Neural cell (in vitro differentiated cells): Measurements from ENCODE around the gene HABP4. TPM values are rescaled to one million over a fixed set of nuclear protein-coding genes. Genes with fewer than 3 reads are reported as not detected.

ENCODE experiments used
- H2AFZ ChIP-seq: fragments of 200-600, 300-800 bp; sonication (generic), shearing (Covaris generic); 2 replicates; pipeline ENCODE4 v1.6.0; 2014; ENCODE audit warnings: low read depth, mild to moderate bottlenecking, antibody characterized with exemption, low read length, moderate library complexity
- H3F3A ChIP-seq: fragments of 200-600 bp; shearing (Covaris generic); 2 replicates; pipeline ENCODE4 v1.6.1; 2016; ENCODE audit warnings: mild to moderate bottlenecking, moderate library complexity, mixed read lengths, antibody characterized with exemption, low read length; ENCODE audit not compliant: insufficient read depth, poor library complexity, severe bottlenecking
- H3K27ac ChIP-seq: fragments of 200-600, 300-800 bp; sonication (generic), shearing (Covaris generic); 2 replicates; pipeline ENCODE4 v1.5.1; 2014; ENCODE audit warnings: mild to moderate bottlenecking, low read length, moderate library complexity
- H3K27me3 ChIP-seq: fragments of 300-800, 200-600 bp; sonication (generic), shearing (Covaris generic); 2 replicates; pipeline ENCODE4 v1.6.0; 2014; ENCODE audit warnings: mild to moderate bottlenecking, low read depth, low read length, moderate library complexity; ENCODE audit not compliant: insufficient read depth
- H3K36me3 ChIP-seq: fragments of 300-800, 200-600 bp; sonication (generic), shearing (Covaris generic); 2 replicates; pipeline ENCODE4 v1.5.1; 2014; ENCODE audit warnings: mild to moderate bottlenecking, antibody characterized with exemption, low read length, moderate library complexity; ENCODE audit not compliant: insufficient read depth
- H3K4me2 ChIP-seq: fragments of 300-800, 200-600 bp; sonication (generic), shearing (Covaris generic); 2 replicates; pipeline ENCODE4 v1.6.0; 2014; ENCODE audit warnings: mild to moderate bottlenecking, low read length
- H3K4me3 ChIP-seq: fragments of 300-800, 200-600 bp; sonication (generic), shearing (Covaris generic); 2 replicates; pipeline ENCODE4 v1.5.1; 2014; ENCODE audit warnings: mild to moderate bottlenecking, low read length, moderate library complexity
- H3K79me2 ChIP-seq: fragments of 200-600 bp; shearing (Covaris generic); replicated peaks from 2 replicates; pipeline ENCODE4 v1.6.0; 2014; ENCODE audit warnings: mild to moderate bottlenecking, low read length, moderate library complexity; ENCODE audit not compliant: insufficient read depth
- H3K9ac ChIP-seq: fragments of 300-800, 200-600 bp; sonication (generic), shearing (Covaris generic); 2 replicates; pipeline ENCODE4 v1.6.1; 2016; ENCODE audit warnings: mild to moderate bottlenecking, low read length, mixed read lengths
- H3K9me2 ChIP-seq: fragments of 200-600 bp; shearing (Covaris generic); 2 replicates; pipeline ENCODE4 v1.6.1; 2016; ENCODE audit warnings: mild to moderate bottlenecking, low read length, mixed read lengths; ENCODE audit not compliant: insufficient read depth
- H3K9me3 ChIP-seq: fragments of 200-600, 300-800 bp; sonication (generic), shearing (Covaris generic); 2 replicates; pipeline ENCODE4 v1.6.1; 2016; ENCODE audit warnings: mild to moderate bottlenecking, mixed run types, low read length, moderate library complexity, mixed read lengths
- H4K20me1 ChIP-seq: fragments of 200-600 bp; shearing (Covaris generic); 2 replicates; pipeline ENCODE4 v1.6.1; 2016; ENCODE audit warnings: mild to moderate bottlenecking, mixed run types; ENCODE audit not compliant: insufficient read depth
- CTCF ChIP-seq: fragments of 450-650 bp; IDR thresholded peaks from 2 replicates; pipeline ENCODE4 v1.5.1; 2014; ENCODE audit warnings: antibody characterized with exemption, mild to moderate bottlenecking, moderate library complexity; ENCODE audit not compliant: poor library complexity, severe bottlenecking
- EP300 ChIP-seq: fragments of 450-650 bp; conservative IDR thresholded peaks from 2 replicates; pipeline ENCODE4 v1.6.1; 2014; ENCODE audit warnings: antibody characterized with exemption, mild to moderate bottlenecking, moderate library complexity; ENCODE audit not compliant: poor library complexity, severe bottlenecking
- EZH2 ChIP-seq: fragments of 200-600, 300-800 bp; shearing (Covaris generic), sonication (generic); IDR thresholded peaks from 2 replicates; pipeline ENCODE4 v1.6.1; 2014; ENCODE audit warnings: antibody characterized with exemption, low read length, borderline replicate concordance, mild to moderate bottlenecking; ENCODE audit not compliant: insufficient read depth, poor library complexity, severe bottlenecking
- MXI1 ChIP-seq: fragments of 450-650 bp; conservative IDR thresholded peaks from 2 replicates; pipeline ENCODE4 v1.6.1; 2014; ENCODE audit warnings: antibody characterized with exemption, mild to moderate bottlenecking; ENCODE audit not compliant: poor library complexity, severe bottlenecking
- POLR2AphosphoS5 ChIP-seq: IDR thresholded peaks from 2 replicates; pipeline ENCODE4 v1.6.1; 2012
- RAD21 ChIP-seq: fragments of 450-650 bp; conservative IDR thresholded peaks from 2 replicates; pipeline ENCODE4 v1.6.1; 2014; ENCODE audit warnings: antibody characterized with exemption, mild to moderate bottlenecking, moderate library complexity
- SMC3 ChIP-seq: fragments of 450-650 bp; conservative IDR thresholded peaks from 2 replicates; pipeline ENCODE4 v1.6.1; 2014; ENCODE audit warnings: antibody characterized with exemption, mild to moderate bottlenecking, moderate library complexity; ENCODE audit not compliant: poor library complexity
- TAF1 ChIP-seq: IDR thresholded peaks from 2 replicates; pipeline ENCODE4 v1.6.1; 2012; ENCODE audit warnings: low read depth
- polyA plus RNA-seq: library from polyadenylated mRNA; depleted of rRNA; stranded (reverse); fragments of >200 nt; gene quantifications from 2 replicates; pipeline ENCODE4 v1.2.3, GENCODE V29; 2014
- TF ChIP-seq, protein P1 (sequence below): IDR thresholded peaks from 2 replicates; pipeline ENCODE4 v1.6.1; 2012; ENCODE audit warnings: borderline replicate concordance

Gene HABP4
- polyA plus RNA-seq, 1 donor from 2014 or later: 14.7 TPM

- TF ChIP-seq EP300: no peak
- no peak for TF ChIP-seq POLR2AphosphoS5
- TF ChIP-seq SMC3: no peak
- no peak for TF ChIP-seq CTCF
- TF ChIP-seq EZH2: no peak
- TF ChIP-seq, protein P1, sequence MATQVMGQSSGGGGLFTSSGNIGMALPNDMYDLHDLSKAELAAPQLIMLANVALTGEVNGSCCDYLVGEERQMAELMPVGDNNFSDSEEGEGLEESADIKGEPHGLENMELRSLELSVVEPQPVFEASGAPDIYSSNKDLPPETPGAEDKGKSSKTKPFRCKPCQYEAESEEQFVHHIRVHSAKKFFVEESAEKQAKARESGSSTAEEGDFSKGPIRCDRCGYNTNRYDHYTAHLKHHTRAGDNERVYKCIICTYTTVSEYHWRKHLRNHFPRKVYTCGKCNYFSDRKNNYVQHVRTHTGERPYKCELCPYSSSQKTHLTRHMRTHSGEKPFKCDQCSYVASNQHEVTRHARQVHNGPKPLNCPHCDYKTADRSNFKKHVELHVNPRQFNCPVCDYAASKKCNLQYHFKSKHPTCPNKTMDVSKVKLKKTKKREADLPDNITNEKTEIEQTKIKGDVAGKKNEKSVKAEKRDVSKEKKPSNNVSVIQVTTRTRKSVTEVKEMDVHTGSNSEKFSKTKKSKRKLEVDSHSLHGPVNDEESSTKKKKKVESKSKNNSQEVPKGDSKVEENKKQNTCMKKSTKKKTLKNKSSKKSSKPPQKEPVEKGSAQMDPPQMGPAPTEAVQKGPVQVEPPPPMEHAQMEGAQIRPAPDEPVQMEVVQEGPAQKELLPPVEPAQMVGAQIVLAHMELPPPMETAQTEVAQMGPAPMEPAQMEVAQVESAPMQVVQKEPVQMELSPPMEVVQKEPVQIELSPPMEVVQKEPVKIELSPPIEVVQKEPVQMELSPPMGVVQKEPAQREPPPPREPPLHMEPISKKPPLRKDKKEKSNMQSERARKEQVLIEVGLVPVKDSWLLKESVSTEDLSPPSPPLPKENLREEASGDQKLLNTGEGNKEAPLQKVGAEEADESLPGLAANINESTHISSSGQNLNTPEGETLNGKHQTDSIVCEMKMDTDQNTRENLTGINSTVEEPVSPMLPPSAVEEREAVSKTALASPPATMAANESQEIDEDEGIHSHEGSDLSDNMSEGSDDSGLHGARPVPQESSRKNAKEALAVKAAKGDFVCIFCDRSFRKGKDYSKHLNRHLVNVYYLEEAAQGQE: no peak
- TF ChIP-seq MXI1: no peak
- no peak for TF ChIP-seq RAD21
- no peak for TF ChIP-seq TAF1
- H3K9ac ChIP-seq: no peak overlapping the region
- no peak overlapping the region for H3K27ac ChIP-seq
- H3K36me3 ChIP-seq: no peaks in the 10 kb centered on the region
- H3F3A ChIP-seq: no peaks in the 10 kb centered on the region
- H3K9me3 ChIP-seq: no peaks in the 10 kb centered on the region
- H3K4me3 ChIP-seq: no peak overlapping the region
- no peaks in the 10 kb centered on the region for H3K27me3 ChIP-seq
- no peak overlapping the region for H3K4me2 ChIP-seq
- no peak overlapping the region for H2AFZ ChIP-seq
- H3K79me2 ChIP-seq: no peaks in the 10 kb centered on the region
- no peaks in the 10 kb centered on the region for H3K9me2 ChIP-seq
- H4K20me1 ChIP-seq: no peaks in the 10 kb centered on the region
These were observed 12.6 kb downstream of the HABP4 start for GRCh38 chr9:96462541-96462940.

- no peak overlapping the region for H3K9ac ChIP-seq
- TF ChIP-seq MXI1: no peak
- no peak for TF ChIP-seq POLR2AphosphoS5
- no peak for TF ChIP-seq RAD21
- TF ChIP-seq EZH2: no peak
- TF ChIP-seq, protein P1: no peak
- no peak for TF ChIP-seq SMC3
- no peak for TF ChIP-seq CTCF
- no peak for TF ChIP-seq TAF1
- TF ChIP-seq EP300: no peak
These were observed 14.5 kb downstream of the HABP4 start for GRCh38 chr9:96464426-96464825.

More at GRCh38 chr9:96464426-96464825, 14.5 kb downstream of the HABP4 start:
- H3K27ac ChIP-seq: no peak overlapping the region
- H3K4me2 ChIP-seq: no peak overlapping the region
- no peaks in the 10 kb centered on the region for H3K9me2 ChIP-seq
- no peaks in the 10 kb centered on the region for H4K20me1 ChIP-seq
- no peaks in the 10 kb centered on the region for H3K79me2 ChIP-seq
- H3K4me3 ChIP-seq: no peak overlapping the region
- no peaks in the 10 kb centered on the region for H3K27me3 ChIP-seq
- H3K9me3 ChIP-seq: no peaks in the 10 kb centered on the region
- H2AFZ ChIP-seq: no peak overlapping the region
- no peaks in the 10 kb centered on the region for H3F3A ChIP-seq
- H3K36me3 ChIP-seq: no peaks in the 10 kb centered on the region
